ENCODE data around the gene PPIP5K1. TPM values are rescaled to one million over a fixed set of nuclear protein-coding genes. Genes with fewer than 3 reads are reported as not detected.
"Not testable (repeated sequence)": the region's sequence is repeated elsewhere in the genome, so short reads cannot be mapped to it uniquely, and the experiment has no call there.

The PPIP5K1 gene
- polyA plus RNA-seq, 1 donor (not counting 4 experiments of a cell fraction or from before 2014, with no cell fraction given), result 52.9 TPM

DNA sequence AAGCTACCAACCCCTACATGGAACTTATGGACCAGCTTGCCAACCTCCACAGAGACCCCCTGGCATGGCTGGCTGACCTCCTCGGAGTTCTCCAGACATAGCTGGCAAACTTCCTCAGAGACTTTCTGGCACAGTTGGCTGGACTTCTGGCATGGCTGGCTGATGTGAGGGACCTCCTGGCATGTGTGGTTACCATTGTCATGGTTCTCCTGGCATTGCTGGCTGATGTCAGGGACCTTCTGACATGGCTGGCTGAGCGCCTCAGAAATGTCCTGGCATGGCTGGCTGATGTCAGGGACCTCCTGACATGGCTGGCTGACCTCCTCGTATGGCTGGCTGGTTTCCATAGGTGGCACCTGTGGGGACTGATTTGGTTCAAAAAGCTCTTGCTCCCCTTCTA lies 55.1 kb downstream of the PPIP5K1 start:
- H3K4me2 ChIP-seq (ENCODE audit: control insufficient read depth, extremely low read depth, insufficient read depth, low read depth, low read length), result no peak overlapping the region
- H3K4me3 ChIP-seq (ENCODE audit: control insufficient read depth in 2 of 3, extremely low read depth in 1 of 3, insufficient read depth in 2 of 3, low read depth in 1 of 3, low read length in 3 of 3), result no peak overlapping the region
- H3K4me1 ChIP-seq (ENCODE audit: control insufficient read depth, extremely low read depth, insufficient read depth, low read length), result no peaks in the 10 kb centered on the region
- H3K36me3 ChIP-seq (ENCODE audit: control insufficient read depth in 2 of 2, extremely low read depth in 1 of 2, insufficient read depth in 2 of 2, low read length in 2 of 2), result peaks cover 2 to 8% of the 10 kb centered on the region in 2 experiments
- no peak overlapping the region for H2AFZ ChIP-seq (ENCODE audit: control insufficient read depth, low read length)
- H3K9me1 ChIP-seq (ENCODE audit: control insufficient read depth, extremely low read depth, insufficient read depth, low read length), result no peaks in the 10 kb centered on the region
- no peaks in the 10 kb centered on the region for H3K79me2 ChIP-seq (ENCODE audit: control insufficient read depth, insufficient read depth, low read length)
- no peak for FAIRE-seq
- no peaks in the 10 kb centered on the region for H3K27me3 ChIP-seq (ENCODE audit: control insufficient read depth, extremely low read depth, insufficient read depth, low read length)
- H3K9ac ChIP-seq (ENCODE audit: control insufficient read depth, extremely low read depth, insufficient read depth, low read length), result no peak overlapping the region
- DNase-seq (ENCODE audit: low read depth, low spot score), result no peak
- TF ChIP-seq EZH2 (IDR thresholded peaks at IDR 0.05; ENCODE audit: low read length), result no peak
- TF ChIP-seq CTCF (optimal IDR thresholded peaks at IDR 0.05 in 1 of 3, IDR thresholded peaks at IDR 0.05 in 1 of 3, conservative IDR thresholded peaks at IDR 0.05 in 1 of 3; ENCODE audit: extremely low read depth in 1 of 3, insufficient read depth in 2 of 3, low read length in 3 of 3), result no peak
- dilution Hi-C loops (cut with MboI; ENCODE audit: extremely low pct_ligation_motif_present, low sequenced_read_pairs), result no loop called here
- no peaks in the 10 kb centered on the region for H4K20me1 ChIP-seq (ENCODE audit: control insufficient read depth, extremely low read depth, insufficient read depth, low read length)
- no peaks in the 10 kb centered on the region for H3K9me3 ChIP-seq (ENCODE audit: control insufficient read depth, low read depth, low read length)
- H3K27ac ChIP-seq (ENCODE audit: control insufficient read depth, insufficient read depth, low read length), result no peak overlapping the region

- H3K9me3 ChIP-seq (ENCODE audit: control insufficient read depth, low read depth, low read length); H4K20me1 ChIP-seq (ENCODE audit: control insufficient read depth, extremely low read depth, insufficient read depth, low read length); DNase-seq (ENCODE audit: low read depth, low spot score); dilution Hi-C loops (cut with MboI; ENCODE audit: extremely low pct_ligation_motif_present, low sequenced_read_pairs); FAIRE-seq; H3K9ac ChIP-seq (ENCODE audit: control insufficient read depth, extremely low read depth, insufficient read depth, low read length); H3K4me2 ChIP-seq (ENCODE audit: control insufficient read depth, extremely low read depth, insufficient read depth, low read depth, low read length); H3K4me3 ChIP-seq (ENCODE audit: control insufficient read depth in 2 of 3, extremely low read depth in 1 of 3, insufficient read depth in 2 of 3, low read depth in 1 of 3, low read length in 3 of 3); H3K79me2 ChIP-seq (ENCODE audit: control insufficient read depth, insufficient read depth, low read length); H3K27me3 ChIP-seq (ENCODE audit: control insufficient read depth, extremely low read depth, insufficient read depth, low read length); H3K4me1 ChIP-seq (ENCODE audit: control insufficient read depth, extremely low read depth, insufficient read depth, low read length); H3K9me1 ChIP-seq (ENCODE audit: control insufficient read depth, extremely low read depth, insufficient read depth, low read length); H3K27ac ChIP-seq (ENCODE audit: control insufficient read depth, insufficient read depth, low read length); H3K36me3 ChIP-seq (ENCODE audit: control insufficient read depth in 2 of 2, extremely low read depth in 1 of 2, insufficient read depth in 2 of 2, low read length in 2 of 2); H2AFZ ChIP-seq (ENCODE audit: control insufficient read depth, low read length): not testable (repeated sequence)
Measured at GRCh38 chr15:43532826-43533225, 57.2 kb downstream of the PPIP5K1 start.

DNA sequence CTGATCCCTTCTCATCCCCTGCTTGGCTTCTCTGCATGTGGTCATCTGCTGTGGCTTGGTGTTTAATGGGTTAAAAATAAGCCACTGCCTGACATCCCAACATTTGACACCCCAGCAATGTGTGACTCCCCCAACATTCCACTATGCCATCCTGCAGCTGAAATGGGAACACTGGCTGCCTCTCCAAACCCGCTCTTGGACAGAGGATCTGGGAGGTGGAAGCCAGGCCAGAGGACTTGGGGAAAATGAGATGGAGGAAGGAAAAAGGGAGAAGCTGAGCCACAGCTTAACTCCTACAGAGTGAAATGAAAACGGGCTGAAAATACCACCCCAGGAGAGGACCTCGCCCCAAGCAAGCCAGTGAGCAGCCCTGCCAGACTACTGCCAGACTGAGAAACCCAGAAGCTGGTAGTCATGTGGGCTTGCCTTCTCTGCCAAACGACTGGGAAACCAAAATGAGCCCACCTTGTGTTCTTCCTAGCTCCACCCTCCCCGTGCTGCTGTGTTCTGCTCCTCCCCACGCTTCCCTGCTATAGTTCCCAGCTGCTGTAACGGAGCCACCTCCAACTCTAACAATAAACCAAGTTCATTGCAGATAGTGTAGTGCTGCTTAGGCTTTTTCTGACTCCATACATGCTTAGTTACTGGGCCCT lies 58.9 kb downstream of the PPIP5K1 start:
- Histone ChIP-seq H2AFZ (ENCODE audit: control insufficient read depth, low read length) (no peak overlapping the region), H3K9me1 (ENCODE audit: control insufficient read depth, extremely low read depth, insufficient read depth, low read length) (no peaks in the 10 kb centered on the region), H3K27ac (ENCODE audit: control insufficient read depth, insufficient read depth, low read length) (no peak overlapping the region), H3K27me3 (ENCODE audit: control insufficient read depth, extremely low read depth, insufficient read depth, low read length) (no peaks in the 10 kb centered on the region), H3K79me2 (ENCODE audit: control insufficient read depth, insufficient read depth, low read length) (no peaks in the 10 kb centered on the region), H3K9me3 (ENCODE audit: control insufficient read depth, low read depth, low read length) (no peaks in the 10 kb centered on the region), H3K9ac (ENCODE audit: control insufficient read depth, extremely low read depth, insufficient read depth, low read length) (no peak overlapping the region), H3K4me3 (ENCODE audit: control insufficient read depth in 2 of 3, extremely low read depth in 1 of 3, insufficient read depth in 2 of 3, low read depth in 1 of 3, low read length in 3 of 3) (no peak overlapping the region), H3K4me1 (ENCODE audit: control insufficient read depth, extremely low read depth, insufficient read depth, low read length) (no peaks in the 10 kb centered on the region), H3K36me3 (ENCODE audit: control insufficient read depth in 2 of 2, extremely low read depth in 1 of 2, insufficient read depth in 2 of 2, low read length in 2 of 2) (peaks cover 2 to 8% of the 10 kb centered on the region in 2 experiments), H4K20me1 (ENCODE audit: control insufficient read depth, extremely low read depth, insufficient read depth, low read length) (no peaks in the 10 kb centered on the region), H3K4me2 (ENCODE audit: control insufficient read depth, extremely low read depth, insufficient read depth, low read depth, low read length) (no peak overlapping the region)
- dilution Hi-C loops (cut with MboI; ENCODE audit: extremely low pct_ligation_motif_present, low sequenced_read_pairs), result no loop called here
- FAIRE-seq (peak; percentile 9), DNase-seq (ENCODE audit: low read depth, low spot score) (no peak)
- no peak for TF ChIP-seq CTCF (optimal IDR thresholded peaks at IDR 0.05 in 1 of 3, IDR thresholded peaks at IDR 0.05 in 1 of 3, conservative IDR thresholded peaks at IDR 0.05 in 1 of 3; ENCODE audit: extremely low read depth in 1 of 3, insufficient read depth in 2 of 3, low read length in 3 of 3)
- no peak for TF ChIP-seq EZH2 (IDR thresholded peaks at IDR 0.05; ENCODE audit: low read length)
